ENCODE results near the gene FAM107B. TPM values are rescaled to one million over a fixed set of nuclear protein-coding genes. Genes with fewer than 3 reads are reported as not detected.

FAM107B gene
- total and polyA plus RNA-seq, 2 of the 4 experiments (the other 2 are of a cell fraction): 26.4 to 27.1 TPM

GRCh38 chr10:14540611-14541010, 234.1 kb downstream of the FAM107B start:
- Histone ChIP-seq H2BK120ac (ENCODE audit: low read depth, low read length) (no peak overlapping the region), H4K91ac (ENCODE audit: insufficient read depth, low read depth, low read length) (no peak overlapping the region), H3K79me1 (ENCODE audit: low read depth in 1 of 2, low read length in 2 of 2) (peaks cover 74 to 95% of the 10 kb centered on the region in 2 experiments), H3K4me2 (ENCODE audit: low read depth, low read length) (no peak overlapping the region), H2AFZ (replicated peaks; ENCODE audit: low read length, poor library complexity) (no peak overlapping the region), H3K9ac (ENCODE audit: low read depth, low read length) (no peak overlapping the region), H3K36me3 (ENCODE audit: control insufficient read depth, insufficient read depth, low read length) (peaks cover 38% of the 10 kb centered on the region), H3K14ac (replicated peaks; ENCODE audit: low read depth, low read length) (peak overlapping the region; percentile 18; the same call in 1 of the 2 replicates), H4K5ac (ENCODE audit: low read depth, low read length) (no peak overlapping the region), H2BK5ac (ENCODE audit: low read depth, low read length, poor library complexity, severe bottlenecking) (no peak overlapping the region), H3K56ac (ENCODE audit: extremely low read depth, insufficient read depth, low read length) (no peak overlapping the region), H3K23ac (ENCODE audit: low read depth, low read length) (no peak overlapping the region), H3K18ac (ENCODE audit: low read depth, low read length) (no peak overlapping the region), H3K4ac (ENCODE audit: low read depth, low read length) (peak overlapping the region; percentile 1; the same call in 1 of the 2 replicates), H3K9me3 (ENCODE audit: control insufficient read depth, insufficient read depth, low read length) (no peaks in the 10 kb centered on the region), H3K9me1 (ENCODE audit: insufficient read depth, low read length) (peaks cover 48% of the 10 kb centered on the region), H2AK5ac (ENCODE audit: low read depth, low read length) (no peak overlapping the region; the same call in 1 of the 2 replicates), H4K8ac (ENCODE audit: low read depth in 2 of 2, low read length in 2 of 2) (peak overlapping the region in 1 of 2 experiments; percentile 17; a peak in 1 of 4 replicates), H3K4me1 (ENCODE audit: control insufficient read depth, insufficient read depth, low read length) (peaks cover 22% of the 10 kb centered on the region), H2BK20ac (ENCODE audit: low read depth, low read length) (no peak overlapping the region), H4K20me1 (ENCODE audit: insufficient read depth, low read length) (peaks cover 60% of the 10 kb centered on the region), H2AK9ac (replicated peaks; ENCODE audit: low read depth, low read length, poor library complexity) (no peak overlapping the region), H2BK15ac (ENCODE audit: low read depth, low read length) (no peak overlapping the region), H3K4me3 (ENCODE audit: insufficient read depth, low read depth, low read length) (no peak overlapping the region), H3K27me3 (ENCODE audit: control insufficient read depth, insufficient read depth, low read length) (no peaks in the 10 kb centered on the region), H3K27ac (ENCODE audit: insufficient read depth, low read length) (no peak overlapping the region)
- in situ Hi-C loops (cut with MboI; ENCODE audit: low sequenced_read_pairs): no loop called here
- DNase-seq (no peak), ATAC-seq (ENCODE audit: low read depth) (no peak)
- POLR2A ChIA-PET (ENCODE audit: unreplicated experiment): no interaction called here
- intact Hi-C loops (cut with micrococcal nuclease): no loop called here
- BruUV-seq (replicated peaks): no TSS peak
- WGBS, 2 experiments (ENCODE audit: extremely low coverage in 2 of 2, insufficient read length in 1 of 2): 100% methylated on average over 1 of the region's 5 CpGs; no CpG with 5 or more reads in 1 of the 2 experiments
- TF ChIP-seq RAD21 (IDR thresholded peaks at IDR 0.05; ENCODE audit: low read length): no peak
- TF ChIP-seq ELK1 (IDR thresholded peaks at IDR 0.05; ENCODE audit: borderline replicate concordance, low read depth, low read length): no peak
- no peak for TF ChIP-seq FOS (IDR thresholded peaks at IDR 0.05; ENCODE audit: low read depth, low read length)
- TF ChIP-seq SMC3 (IDR thresholded peaks at IDR 0.05; ENCODE audit: low read depth, low read length): no peak
- no peak for TF ChIP-seq RCOR1 (IDR thresholded peaks at IDR 0.05; ENCODE audit: insufficient replicate concordance, low read length)
- TF ChIP-seq MAFK (IDR thresholded peaks at IDR 0.05; ENCODE audit: low read depth, low read length): no peak
- no peak for TF ChIP-seq RFX5 (IDR thresholded peaks at IDR 0.05; ENCODE audit: low read depth, low read length)
- no peak for TF ChIP-seq POLR2A (IDR thresholded peaks at IDR 0.05; ENCODE audit: low read depth, low read length)
- no peak for TF ChIP-seq USF2 (IDR thresholded peaks at IDR 0.05; ENCODE audit: low read depth, low read length)
- TF ChIP-seq MAZ (IDR thresholded peaks at IDR 0.05; ENCODE audit: borderline replicate concordance, low read depth, low read length): no peak
- TF ChIP-seq NFE2L2 (IDR thresholded peaks at IDR 0.05; ENCODE audit: low read depth, low read length): no peak
- no peak for TF ChIP-seq CEBPB (IDR thresholded peaks at IDR 0.05; ENCODE audit: low read depth, low read length)
- no peak for TF ChIP-seq CHD1 (IDR thresholded peaks at IDR 0.05; ENCODE audit: low read depth, low read length)
- TF ChIP-seq MXI1 (IDR thresholded peaks at IDR 0.05; ENCODE audit: borderline replicate concordance, low read depth, low read length): no peak
- TF ChIP-seq CTCF (conservative IDR thresholded peaks at IDR 0.05; ENCODE audit: low read depth, low read length): no peak
- no peak for TF ChIP-seq BHLHE40 (IDR thresholded peaks at IDR 0.05; ENCODE audit: low read depth, low read length)
- dilution Hi-C loops (cut with HindIII; ENCODE audit: low sequenced_read_pairs, unreplicated experiment): no loop called here
- CTCF ChIA-PET: no interaction called here

Data from IMR-90 (cell line).